GM21786 (cell line): ENCODE measurements around the gene SPRING1.
"Not testable (repeated sequence)": the region's sequence is repeated elsewhere in the genome, so short reads cannot be mapped to it uniquely, and the experiment has no call there.

ENCODE experiments used
- ATAC-seq: cut with Tn5 transposase; IDR thresholded peaks from one replicate; pipeline ENCODE4 v1.9.1; 2021; ENCODE audit not compliant: unreplicated experiment

SPRING1 gene

GRCh38 chr12:116742787-116743186 lies 4.9 kb upstream of the SPRING1 start:
- ATAC-seq, result not testable (repeated sequence)

- ATAC-seq, result no peak
These were observed 1.6 kb upstream of the SPRING1 start for GRCh38 chr12:116739381-116739887.

- no peak for ATAC-seq
These were observed 701 bp downstream of the SPRING1 start for GRCh38 chr12:116736962-116737773.

- ATAC-seq, result no peak
These were observed 1.8 kb downstream of the SPRING1 start for GRCh38 chr12:116735951-116736599.

- ATAC-seq, result no peak
These were observed 2.8 kb downstream of the SPRING1 start for GRCh38 chr12:116735084-116735483.

GRCh38 chr12:116734156-116734768 lies 3.6 kb downstream of the SPRING1 start:
- no peak for ATAC-seq

- no peak for ATAC-seq
These were observed 6.1 kb downstream of the SPRING1 start for GRCh38 chr12:116731801-116732200.

GRCh38 chr12:116727891-116728290 lies 10.0 kb downstream of the SPRING1 start:
- ATAC-seq, result no peak

GRCh38 chr12:116727261-116727660 lies 10.6 kb downstream of the SPRING1 start:
- no peak for ATAC-seq

- ATAC-seq, result no peak
These were observed 11.2 kb downstream of the SPRING1 start for GRCh38 chr12:116726694-116727093.

GRCh38 chr12:116722245-116722644 lies 15.6 kb downstream of the SPRING1 start:
- ATAC-seq, result no peak

- ATAC-seq, result no peak
These were observed 17.9 kb downstream of the SPRING1 start for GRCh38 chr12:116719731-116720528.

GRCh38 chr12:116718655-116719454 lies 19.0 kb downstream of the SPRING1 start:
- no peak for ATAC-seq

- ATAC-seq, result no peak
These were observed 20.1 kb downstream of the SPRING1 start for GRCh38 chr12:116717466-116718437.

- no peak for ATAC-seq
These were observed 23.7 kb downstream of the SPRING1 start for GRCh38 chr12:116714175-116714574.

GRCh38 chr12:116713527-116713926 lies 24.3 kb downstream of the SPRING1 start:
- ATAC-seq, result no peak

- ATAC-seq, result no peak
These were observed 25.2 kb downstream of the SPRING1 start for GRCh38 chr12:116712458-116713303.
